Pancreas (tissue), 10 donors: ENCODE measurements around the gene PDE6C. TPM values are rescaled to one million over a fixed set of nuclear protein-coding genes. Genes with fewer than 3 reads are reported as not detected.

Experiments
- ATAC-seq, 4 donors: fragments of 200-7000 bp; cut with Tn5 transposase; one replicate each; pipeline versions ENCODE4 v1.8.0 to v1.9.1; 2020; ENCODE audit warnings: mild to moderate bottlenecking in 4 of 4, moderate library complexity in 4 of 4
- DNase-seq, 6 donors: peaks; one replicate each; pipeline ENCODE4 v3.0.0-alpha.2; 2020
- FAIRE-seq: peaks from 2 replicates; lab custom pipeline; 2012; peaks lifted over from hg19 to GRCh38; lab: Jason Lieb, UNC
- H3K27ac ChIP-seq, 4 donors: fragments of 200-600 bp; sonication (generic); 1 replicate in 3 of 4; 2 replicates in 1 of 4; pipeline versions ENCODE4 v1.5.0 to v1.8.0; 2020
- H3K27me3 ChIP-seq, 4 donors: fragments of 200-600 bp; one replicate each; pipeline ENCODE4 v1.8.0; 2021
- H3K36me3 ChIP-seq, 3 donors: fragments of 200-600 bp; sonication (generic) in 1 of 3; one replicate each; pipeline versions ENCODE4 v1.5.0 to v1.8.0; 2020 to 2021
- H3K4me1 ChIP-seq, 3 donors: fragments of 200-600 bp; one replicate each; pipeline ENCODE4 v1.8.0; 2021
- H3K4me3 ChIP-seq, 4 donors: fragments of 200-600 bp; sonication (generic) in 2 of 4; one replicate each; pipeline versions ENCODE4 v1.5.0 to v1.8.0; 2020 to 2021
- H3K9me3 ChIP-seq, 4 donors: fragments of 200-600 bp; one replicate each; pipeline ENCODE4 v1.8.0; 2021
- WGBS, 2 donors: extraction: QIAGEN DNeasy Blood & Tissue Kit; methylation state at CpG; one replicate each; pipeline ENCODE4 v1.1.7; 2013; 5-methylcytosine and 5-hydroxymethylcytosine counted together
- intact Hi-C, 3 donors: fragments of 100-400 bp; cut with DNase I; formaldehyde crosslinking; loops; one replicate each; pipeline versions ENCODE4 v1.11.1 to v1.14.2; 2022
- polyA plus RNA-seq, 2 donors: library from polyadenylated mRNA; stranded (reverse); fragments of 200-250 nt; gene quantifications; one replicate each; pipeline ENCODE4 v1.2.3, GENCODE V29; 2013
- total RNA-seq, 6 donors: library from RNA; stranded (reverse); fragmentation: NEBNext Ultra II Directional in 4 of 6; extraction: Animal tissue kit (Norgen Biotek cat#: 25700) in 4 of 6; gene quantifications; one replicate each; pipeline versions ENCODE4 v1.2.1 to v1.2.4, GENCODE V29; 2021 to 2023
- TF ChIP-seq, protein P1 (sequence below), 4 donors: fragments of 200-600 bp; sonication (generic) in 3 of 4; IDR thresholded peaks; one replicate each; pipeline versions ENCODE4 v1.5.0 to v1.8.0; 2021; ENCODE audit warnings: antibody characterized with exemption in 4 of 4
- donor health status: healthy with polysubstance abuse.
- donor health status: DM: no; HTN: no; CAD: no; lungs with moderate emphysema.
- donor health status: DM: no; HTN: no; CAD: no.
- donor health status: control.
- donor health status: control.
- donor health status: Bipolar disorder and iron deficiency.
- donor health status: DM: yes; HTN: yes; CAD: no.
- donor health status: DM: no; HTN: no; CAD: no.
- donor health status: DM: no; HTN: no; CAD: no.
- donor health status: DM: yes; HTN: yes; CAD: no.

Gene PDE6C
- total and polyA plus RNA-seq, 8 donors, result not detected

DNA sequence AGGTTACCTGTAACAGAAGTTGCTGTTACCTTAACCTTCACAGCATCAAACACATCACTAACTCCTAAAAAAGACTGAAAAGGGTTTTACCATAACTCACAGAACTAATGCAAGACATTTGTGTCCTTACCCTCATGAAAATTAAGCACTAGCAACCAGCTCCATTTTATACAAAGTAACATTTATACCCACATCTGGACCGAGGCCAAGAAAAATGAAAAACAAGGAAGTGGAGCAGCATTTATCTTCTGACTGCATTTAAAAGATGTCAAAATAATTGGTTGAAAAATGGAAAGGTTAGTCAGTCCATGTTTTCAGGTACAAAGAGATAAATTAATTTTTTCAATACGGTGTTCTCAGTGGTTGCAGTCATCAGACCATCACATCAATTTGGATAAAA lies 8.2 kb upstream of the PDE6C start:
- DNase-seq, result no peak
- FAIRE-seq, result no peak
- H3K27me3 ChIP-seq, result peaks cover 0 to 9% (median 4%) of the 10 kb centered on the region in 4 donors

DNA sequence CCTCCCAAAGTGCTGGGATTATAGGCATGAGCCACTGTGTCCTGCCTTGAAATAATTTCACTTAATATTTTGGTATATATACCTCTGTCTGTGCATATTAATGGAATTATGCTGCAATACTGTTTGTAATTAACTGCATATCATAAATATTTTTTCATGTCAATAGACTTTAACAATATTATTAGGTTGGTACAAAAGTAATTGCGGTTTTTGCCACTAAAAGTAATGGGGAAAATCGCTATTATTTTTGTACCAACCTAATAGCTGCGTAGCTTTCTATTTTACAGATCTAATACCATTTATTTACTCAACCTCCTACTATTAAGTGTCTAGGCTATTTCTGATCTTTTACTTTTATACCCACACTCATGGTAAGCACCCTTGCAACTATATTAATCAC lies 3.9 kb upstream of the PDE6C start:
- Histone ChIP-seq H3K36me3 (no peaks in the 10 kb centered on the region), H3K4me1 (no peaks in the 10 kb centered on the region), H3K27ac (no peak overlapping the region), H3K4me3 (no peak overlapping the region), H3K9me3 (no peaks in the 10 kb centered on the region), H3K27me3 (peaks cover 0 to 4% (median 0%) of the 10 kb centered on the region in 4 donors)
- TF ChIP-seq, protein P1, sequence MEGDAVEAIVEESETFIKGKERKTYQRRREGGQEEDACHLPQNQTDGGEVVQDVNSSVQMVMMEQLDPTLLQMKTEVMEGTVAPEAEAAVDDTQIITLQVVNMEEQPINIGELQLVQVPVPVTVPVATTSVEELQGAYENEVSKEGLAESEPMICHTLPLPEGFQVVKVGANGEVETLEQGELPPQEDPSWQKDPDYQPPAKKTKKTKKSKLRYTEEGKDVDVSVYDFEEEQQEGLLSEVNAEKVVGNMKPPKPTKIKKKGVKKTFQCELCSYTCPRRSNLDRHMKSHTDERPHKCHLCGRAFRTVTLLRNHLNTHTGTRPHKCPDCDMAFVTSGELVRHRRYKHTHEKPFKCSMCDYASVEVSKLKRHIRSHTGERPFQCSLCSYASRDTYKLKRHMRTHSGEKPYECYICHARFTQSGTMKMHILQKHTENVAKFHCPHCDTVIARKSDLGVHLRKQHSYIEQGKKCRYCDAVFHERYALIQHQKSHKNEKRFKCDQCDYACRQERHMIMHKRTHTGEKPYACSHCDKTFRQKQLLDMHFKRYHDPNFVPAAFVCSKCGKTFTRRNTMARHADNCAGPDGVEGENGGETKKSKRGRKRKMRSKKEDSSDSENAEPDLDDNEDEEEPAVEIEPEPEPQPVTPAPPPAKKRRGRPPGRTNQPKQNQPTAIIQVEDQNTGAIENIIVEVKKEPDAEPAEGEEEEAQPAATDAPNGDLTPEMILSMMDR (IDR thresholded peaks at IDR 0.05), result no peak
- FAIRE-seq, result no peak
- DNase-seq, result no peak
- no peak for ATAC-seq
- intact Hi-C loops, result no loop called here
- WGBS, 2 donors, result 62 to 82% methylated on average over 3 of the region's 3 CpGs

More for the DNA sequence above, 8.2 kb upstream of the PDE6C start:
- H3K4me1 ChIP-seq, result peaks cover 0 to 5% (median 0%) of the 10 kb centered on the region in 3 donors
- TF ChIP-seq, protein P1 (IDR thresholded peaks at IDR 0.05), result no peak
- no peaks in the 10 kb centered on the region for H3K36me3 ChIP-seq
- WGBS, 2 donors, result 10 to 13% methylated on average over 2 of the region's 2 CpGs
- no peak overlapping the region for H3K4me3 ChIP-seq
- H3K9me3 ChIP-seq, result no peaks in the 10 kb centered on the region
- H3K27ac ChIP-seq, result no peak overlapping the region
- intact Hi-C loops, result no loop called here
- no peak for ATAC-seq

DNA sequence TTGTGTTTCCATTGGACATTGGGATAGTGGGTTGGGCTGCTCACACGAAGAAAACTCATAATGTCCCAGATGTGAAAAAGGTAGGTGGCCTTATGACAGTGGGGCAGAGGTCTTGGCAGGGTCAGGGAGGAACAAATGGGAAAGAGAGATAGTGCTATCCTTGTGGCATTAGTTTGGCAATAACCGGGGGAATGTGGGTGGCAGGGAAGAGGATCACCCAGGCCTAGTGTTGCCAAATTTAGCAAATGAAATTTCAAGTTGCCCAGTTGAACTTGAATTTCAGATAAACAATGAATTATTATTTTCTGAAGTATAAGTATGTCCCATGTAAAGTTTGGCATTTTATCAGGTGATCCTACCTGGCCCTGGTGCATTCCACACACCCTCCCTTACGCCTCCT lies 789 bp downstream of the PDE6C start:
- DNase-seq, result no peak
- Histone ChIP-seq H3K4me1 (no peaks in the 10 kb centered on the region), H3K27ac (no peak overlapping the region), H3K4me3 (no peak overlapping the region), H3K9me3 (no peaks in the 10 kb centered on the region), H3K27me3 (no peaks in the 10 kb centered on the region), H3K36me3 (no peaks in the 10 kb centered on the region)
- no peak for ATAC-seq
- TF ChIP-seq, protein P1 (IDR thresholded peaks at IDR 0.05), result no peak
- FAIRE-seq, result no peak
- intact Hi-C loops, result no loop called here
- 71 to 72% methylated on average over 3 of the region's 3 CpGs for WGBS, 2 donors

DNA sequence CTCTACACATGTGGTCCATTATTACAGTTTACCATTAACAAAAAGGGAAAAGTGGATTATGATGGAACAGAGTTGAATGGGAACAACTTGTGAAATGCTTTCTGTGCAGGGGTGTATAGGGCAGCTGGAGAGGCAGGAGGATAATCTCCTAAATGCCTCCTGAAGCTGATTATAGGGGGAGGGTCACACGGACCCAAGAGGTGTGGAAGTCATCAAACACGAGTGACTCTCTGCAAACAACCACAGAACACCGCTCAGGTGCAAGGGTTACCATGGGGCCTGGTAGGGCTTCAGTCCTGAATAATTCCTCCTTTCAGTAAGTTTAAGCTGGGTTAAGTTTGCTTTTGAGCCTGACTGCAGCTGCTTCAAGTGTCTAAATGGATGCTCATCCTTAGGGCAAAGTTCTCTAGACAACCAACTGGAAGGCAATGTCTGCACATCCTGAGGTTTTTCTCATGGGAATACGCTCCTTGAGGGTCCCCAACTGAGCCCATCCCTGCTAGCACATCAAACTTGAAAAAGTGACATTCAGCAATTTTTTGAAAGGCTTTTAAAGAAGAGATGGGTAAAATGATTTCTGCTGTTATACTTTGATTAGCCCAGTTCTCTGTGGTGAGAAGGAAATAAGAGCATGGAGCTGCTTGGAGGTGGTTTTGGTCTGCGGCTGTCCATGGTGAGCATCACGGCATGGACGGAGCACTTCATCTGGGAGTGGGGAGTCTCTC lies 1.9 kb downstream of the PDE6C start:
- TF ChIP-seq, protein P1 (IDR thresholded peaks at IDR 0.05), result no peak
- Histone ChIP-seq H3K4me1 (no peaks in the 10 kb centered on the region), H3K27ac (no peak overlapping the region), H3K4me3 (no peak overlapping the region), H3K9me3 (no peaks in the 10 kb centered on the region), H3K27me3 (no peaks in the 10 kb centered on the region), H3K36me3 (no peaks in the 10 kb centered on the region)
- FAIRE-seq (no peak), ATAC-seq (no peak), DNase-seq (no peak)
- 65 to 72% methylated on average over 7 of the region's 7 CpGs for WGBS, 2 donors
- intact Hi-C loops, result no loop called here

DNA sequence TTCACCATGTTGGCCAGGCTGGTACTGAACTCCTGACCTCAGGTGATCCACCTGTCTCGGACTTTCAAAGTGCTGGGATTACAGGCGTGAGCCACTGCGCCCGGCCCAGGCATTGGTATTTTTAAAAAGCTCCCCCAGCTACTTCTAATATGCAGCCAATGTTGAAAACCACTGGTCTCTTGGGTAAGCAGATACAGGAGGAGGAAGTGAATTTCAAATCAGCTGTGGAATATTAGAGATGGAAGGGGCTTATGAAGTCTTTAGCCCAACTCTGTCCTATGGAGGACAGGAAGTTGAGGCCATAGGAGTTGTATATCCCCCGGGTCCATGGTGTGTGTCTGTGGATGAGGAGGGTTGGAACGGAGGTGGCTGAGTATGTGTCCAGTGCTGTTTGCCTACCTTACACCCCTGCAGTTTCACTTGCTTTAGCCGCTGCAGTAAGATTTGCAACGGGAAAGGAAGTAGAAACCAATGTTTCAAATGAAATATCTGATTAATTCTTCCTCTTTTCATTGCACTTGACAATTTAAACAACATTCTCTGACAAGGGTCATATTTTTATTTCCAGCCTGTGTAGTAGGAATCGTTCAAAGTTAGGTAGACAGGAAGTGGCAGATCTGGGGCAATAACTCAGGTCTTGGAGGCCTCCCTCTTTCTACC lies 3.4 kb downstream of the PDE6C start:
- intact Hi-C loops, result no loop called here
- Histone ChIP-seq H3K4me3 (no peak overlapping the region), H3K9me3 (no peaks in the 10 kb centered on the region), H3K27me3 (no peaks in the 10 kb centered on the region), H3K27ac (no peak overlapping the region), H3K36me3 (no peaks in the 10 kb centered on the region), H3K4me1 (no peaks in the 10 kb centered on the region)
- WGBS, 2 donors, result 65 to 87% methylated on average over 9 of the region's 9 CpGs
- FAIRE-seq (no peak), ATAC-seq (peak in 1 of 4 donors; percentile 30), DNase-seq (no peak)
- TF ChIP-seq, protein P1 (IDR thresholded peaks at IDR 0.05), result no peak
